ENCODE results near the gene WARS2. TPM values are rescaled to one million over a fixed set of nuclear protein-coding genes. Genes with fewer than 3 reads are reported as not detected.
"Not testable (repeated sequence)": the region's sequence is repeated elsewhere in the genome, so short reads cannot be mapped to it uniquely, and the experiment has no call there.

The WARS2 gene
- total RNA-seq, 1 experiment from 2014 or later: 17.6 TPM

GRCh38 chr1:119179051-119179450 is 38.6 kb upstream of the WARS2 start:
- no peaks in the 10 kb centered on the region for H3K79me2 ChIP-seq (ENCODE audit: low read depth)
- CTCF ChIA-PET: no interaction called here
- POLR2A ChIA-PET (ENCODE audit: unreplicated experiment): no interaction called here

DNA sequence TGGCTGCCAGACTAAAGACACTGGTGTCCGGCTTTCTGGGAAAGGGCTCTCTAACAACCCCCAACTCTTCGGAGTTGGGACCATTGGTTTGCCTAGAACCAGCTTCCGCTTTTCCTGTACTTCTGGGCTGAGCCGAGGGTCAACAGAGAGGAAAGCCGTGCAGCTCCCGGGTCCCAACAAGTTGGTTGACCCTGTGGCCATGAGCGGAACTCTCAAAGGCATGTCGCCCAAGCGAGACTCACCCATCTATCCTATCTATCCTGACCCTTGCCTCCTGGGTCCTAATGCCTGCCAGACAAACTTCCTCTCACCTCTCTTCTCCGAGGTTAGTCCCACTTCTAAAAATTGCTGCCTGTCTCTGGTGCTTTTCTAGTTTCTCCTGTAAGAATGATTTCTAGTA is 32.5 kb upstream of the WARS2 start:
- H3K4me1 ChIP-seq (replicated peaks; ENCODE audit: insufficient read depth); DNase-seq; intact Hi-C loops (cut with micrococcal nuclease; ENCODE audit: unreplicated experiment); H3K4me2 ChIP-seq; H3K27me3 ChIP-seq (ENCODE audit: insufficient read depth, low read depth); H3F3A ChIP-seq (ENCODE audit: insufficient read depth, low read depth); H3K4me3 ChIP-seq; H4K20me1 ChIP-seq (ENCODE audit: insufficient read depth); CTCF ChIA-PET; H3K36me3 ChIP-seq (ENCODE audit: low read depth); BruUV-seq (replicated peaks); H3K27ac ChIP-seq; POLR2A ChIA-PET (ENCODE audit: unreplicated experiment); H3K9me3 ChIP-seq (ENCODE audit: insufficient read depth, low read depth); H3K79me2 ChIP-seq (ENCODE audit: low read depth); H2AFZ ChIP-seq; H3K9me2 ChIP-seq (ENCODE audit: insufficient read depth): not testable (repeated sequence)

More at GRCh38 chr1:119179051-119179450, 38.6 kb upstream of the WARS2 start:
- intact Hi-C loops (cut with micrococcal nuclease; ENCODE audit: unreplicated experiment): no loop called here
- no TSS peak for BruUV-seq (replicated peaks)
- Histone ChIP-seq H2AFZ (no peak overlapping the region), H3K27ac (no peak overlapping the region), H3F3A (ENCODE audit: insufficient read depth, low read depth) (no peaks in the 10 kb centered on the region), H3K9me3 (ENCODE audit: insufficient read depth, low read depth) (no peaks in the 10 kb centered on the region), H3K27me3 (ENCODE audit: insufficient read depth, low read depth) (no peaks in the 10 kb centered on the region), H3K4me2 (no peak overlapping the region), H4K20me1 (ENCODE audit: insufficient read depth) (no peaks in the 10 kb centered on the region), H3K36me3 (ENCODE audit: low read depth) (no peaks in the 10 kb centered on the region), H3K9me2 (ENCODE audit: insufficient read depth) (no peaks in the 10 kb centered on the region), H3K4me3 (no peak overlapping the region), H3K4me1 (replicated peaks; ENCODE audit: insufficient read depth) (peaks cover 10% of the 10 kb centered on the region; the same call in 1 of the 2 replicates)
- TF ChIP-seq EZH2 (IDR thresholded peaks at IDR 0.05; ENCODE audit: low read depth) (no peak), CTCF (conservative IDR thresholded peaks at IDR 0.05) (no peak)
- DNase-seq: no peak

GRCh38 chr1:119171381-119172010 is 31.0 kb upstream of the WARS2 start:
- H3K9me3 ChIP-seq (ENCODE audit: insufficient read depth, low read depth); H4K20me1 ChIP-seq (ENCODE audit: insufficient read depth); H3K36me3 ChIP-seq (ENCODE audit: low read depth); POLR2A ChIA-PET (ENCODE audit: unreplicated experiment); H3K27me3 ChIP-seq (ENCODE audit: insufficient read depth, low read depth); H2AFZ ChIP-seq; CTCF ChIA-PET; H3K4me1 ChIP-seq (replicated peaks; ENCODE audit: insufficient read depth); H3K79me2 ChIP-seq (ENCODE audit: low read depth); H3K9me2 ChIP-seq (ENCODE audit: insufficient read depth); H3K27ac ChIP-seq; H3K4me3 ChIP-seq; intact Hi-C loops (cut with micrococcal nuclease; ENCODE audit: unreplicated experiment); DNase-seq; BruUV-seq (replicated peaks); H3F3A ChIP-seq (ENCODE audit: insufficient read depth, low read depth); H3K4me2 ChIP-seq: not testable (repeated sequence)

DNA sequence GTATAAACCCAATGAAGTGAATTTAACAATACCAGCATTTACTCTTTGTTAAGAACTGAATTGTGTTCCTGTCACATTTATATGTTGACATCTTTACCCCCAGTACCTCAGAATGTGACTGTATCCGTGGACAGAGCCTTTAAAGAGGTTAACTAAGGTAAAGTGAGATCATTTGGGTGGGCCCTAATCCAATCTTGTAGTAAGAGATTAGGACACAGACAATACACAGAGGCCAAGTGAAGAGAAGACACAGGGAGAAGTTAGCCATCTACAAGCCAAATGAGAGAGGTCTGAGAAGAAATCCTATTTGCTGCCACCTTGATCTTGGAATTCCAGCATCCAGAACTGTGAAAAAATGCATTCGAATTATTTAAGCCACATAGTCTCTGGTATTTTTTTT is 22.9 kb upstream of the WARS2 start:
- Histone ChIP-seq H3F3A (ENCODE audit: insufficient read depth, low read depth) (no peaks in the 10 kb centered on the region), H3K4me2 (no peak overlapping the region), H3K79me2 (ENCODE audit: low read depth) (no peaks in the 10 kb centered on the region), H3K36me3 (ENCODE audit: low read depth) (peaks cover 22% of the 10 kb centered on the region), H3K4me3 (no peak overlapping the region), H3K27ac (no peak overlapping the region), H3K9me3 (ENCODE audit: insufficient read depth, low read depth) (no peaks in the 10 kb centered on the region), H3K27me3 (ENCODE audit: insufficient read depth, low read depth) (no peaks in the 10 kb centered on the region), H3K9me2 (ENCODE audit: insufficient read depth) (no peaks in the 10 kb centered on the region), H3K4me1 (replicated peaks; ENCODE audit: insufficient read depth) (no peaks in the 10 kb centered on the region), H4K20me1 (ENCODE audit: insufficient read depth) (peaks cover 3% of the 10 kb centered on the region; the same call in 1 of the 2 replicates), H2AFZ (no peak overlapping the region)
- TF ChIP-seq EZH2 (IDR thresholded peaks at IDR 0.05; ENCODE audit: low read depth) (no peak), CTCF (conservative IDR thresholded peaks at IDR 0.05) (no peak)
- no peak for DNase-seq
- CTCF ChIA-PET: no interaction called here
- POLR2A ChIA-PET (ENCODE audit: unreplicated experiment): no interaction called here
- BruUV-seq (replicated peaks): no TSS peak
- intact Hi-C loops (cut with micrococcal nuclease; ENCODE audit: unreplicated experiment): no loop called here

Measured in PC-9 (cell line).